GM12892 (cell line): ENCODE measurements around the gene USP21.

ENCODE experiments used
- DNase-seq: peaks from one replicate; pipeline ENCODE4 v3.0.0; 2011; ENCODE audit not compliant: insufficient read length
- FAIRE-seq: peaks from 2 replicates; lab custom pipeline; 2011; peaks lifted over from hg19 to GRCh38; lab: Jason Lieb, UNC
- POLR2A ChIP-seq: IDR thresholded peaks from 2 replicates; pipeline ENCODE4 v1.6.1; 2011; ENCODE audit warnings: low read depth, low read length, control low read depth
- POLR2AphosphoS5 ChIP-seq: IDR thresholded peaks from 2 replicates; pipeline ENCODE4 v1.6.1; 2011; ENCODE audit warnings: low read depth, low read length, control low read depth
- TAF1 ChIP-seq: IDR thresholded peaks from 2 replicates; pipeline ENCODE4 v1.6.1; 2011; ENCODE audit warnings: low read depth, mild to moderate bottlenecking, control low read depth, low read length, borderline replicate concordance

USP21 gene

DNA sequence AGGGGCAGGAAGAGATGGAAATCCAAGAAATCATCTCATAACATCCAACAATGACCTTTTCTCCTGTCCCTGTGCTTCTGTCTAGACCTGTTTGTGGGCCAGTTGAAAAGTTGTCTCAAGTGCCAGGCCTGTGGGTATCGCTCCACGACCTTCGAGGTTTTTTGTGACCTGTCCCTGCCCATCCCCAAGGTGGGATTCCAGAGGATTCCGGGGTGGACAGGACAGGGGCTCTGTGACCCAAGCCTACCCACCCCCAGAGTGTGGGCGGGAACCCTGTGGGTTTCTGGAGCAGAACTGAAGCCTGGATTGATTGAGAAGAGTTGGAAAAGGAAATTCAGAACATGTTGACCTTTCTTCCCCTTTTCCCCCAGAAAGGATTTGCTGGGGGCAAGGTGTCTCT, 4.5 kb downstream of the USP21 start:
- no peak for FAIRE-seq
- no peak for TF ChIP-seq POLR2A
- TF ChIP-seq POLR2AphosphoS5: no peak
- no peak for TF ChIP-seq TAF1

GRCh38 chr1:161164901-161165610, 5.8 kb downstream of the USP21 start:
- FAIRE-seq: no peak
- DNase-seq: no peak
- TF ChIP-seq TAF1 (no peak), POLR2A (no peak), POLR2AphosphoS5 (no peak)

More for the DNA sequence above, 4.5 kb downstream of the USP21 start:
- no peak for DNase-seq

GRCh38 chr1:161165742-161166668, 6.7 kb downstream of the USP21 start, which contains the start of gene PPOX:
Gene PPOX (plus strand): TSS chr1:161166426. CDS start chr1:161166848, 422 bp downstream.
- FAIRE-seq (peak; percentile 97), DNase-seq (peak; percentile 86)

DNA sequence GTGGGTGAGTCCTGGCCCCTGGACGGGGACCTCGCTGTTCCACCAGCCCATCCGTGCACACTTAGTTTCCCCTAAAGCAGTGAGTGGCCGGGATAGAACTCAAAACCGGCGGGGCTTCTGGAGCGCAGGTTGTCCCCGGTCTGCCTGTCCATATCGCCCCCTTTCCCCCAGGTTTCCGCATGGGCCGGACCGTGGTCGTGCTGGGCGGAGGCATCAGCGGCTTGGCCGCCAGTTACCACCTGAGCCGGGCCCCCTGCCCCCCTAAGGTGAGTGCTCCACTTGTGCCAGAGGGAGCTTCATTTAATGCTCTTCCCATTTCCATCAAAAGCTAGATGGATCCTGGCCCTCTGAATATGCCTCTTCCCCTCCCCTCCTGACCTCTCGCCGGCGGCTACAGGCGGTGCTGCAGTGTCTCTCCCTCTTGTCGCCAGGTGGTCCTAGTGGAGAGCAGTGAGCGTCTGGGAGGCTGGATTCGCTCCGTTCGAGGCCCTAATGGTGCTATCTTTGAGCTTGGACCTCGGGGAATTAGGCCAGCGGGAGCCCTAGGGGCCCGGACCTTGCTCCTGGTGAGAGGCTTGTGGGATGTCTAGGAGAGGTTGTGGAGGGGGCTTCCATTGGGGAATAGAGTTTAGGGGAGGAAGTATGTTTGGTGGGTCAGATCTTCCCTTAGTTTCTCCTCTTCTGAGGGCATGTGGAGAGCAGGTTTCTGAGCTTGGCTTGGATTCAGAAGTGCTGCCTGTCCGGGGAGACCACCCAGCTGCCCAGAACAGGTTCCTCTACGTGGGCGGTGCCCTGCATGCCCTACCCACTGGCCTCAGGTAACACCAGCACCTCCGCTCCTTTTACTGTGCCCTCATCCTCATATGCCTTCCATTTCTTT, 7.6 kb downstream of the USP21 start:
- TF ChIP-seq TAF1 (no peak), POLR2A (no peak), POLR2AphosphoS5 (no peak)
- no peak for DNase-seq
- no peak for FAIRE-seq

More at GRCh38 chr1:161165742-161166668, 6.7 kb downstream of the USP21 start, which contains the start of gene PPOX:
- TF ChIP-seq TAF1: peak; percentile 29; the same call in 1 of the 2 replicates
- peak; percentile 88 for TF ChIP-seq POLR2AphosphoS5
- TF ChIP-seq POLR2A: peak; percentile 94

- DNase-seq (no peak), FAIRE-seq (no peak)
- TF ChIP-seq TAF1 (no peak), POLR2A (no peak), POLR2AphosphoS5 (no peak)
Observed at GRCh38 chr1:161168906-161169305, 9.6 kb downstream of the USP21 start.

DNA sequence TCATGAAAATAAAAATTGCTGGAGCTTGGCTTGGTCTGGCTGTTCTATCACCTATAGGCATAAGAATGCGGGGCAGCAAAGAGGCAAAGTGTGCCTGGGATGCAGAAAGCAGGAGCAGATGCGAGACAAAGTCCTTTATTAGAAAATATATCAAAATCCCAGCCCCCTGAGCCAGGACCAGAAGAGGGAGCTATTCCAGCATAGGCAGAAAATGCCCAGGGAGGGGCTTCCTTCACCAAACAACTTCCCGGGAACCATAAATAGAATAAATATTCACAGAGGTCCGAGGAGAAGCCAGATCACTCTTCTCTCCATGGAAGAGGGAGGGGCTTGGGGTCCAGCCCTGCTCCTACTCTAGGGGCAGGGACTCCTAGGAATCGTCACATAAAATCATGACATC, 11.9 kb downstream of the USP21 start:
- TF ChIP-seq POLR2A: no peak
- no peak for DNase-seq
- no peak for FAIRE-seq

DNA sequence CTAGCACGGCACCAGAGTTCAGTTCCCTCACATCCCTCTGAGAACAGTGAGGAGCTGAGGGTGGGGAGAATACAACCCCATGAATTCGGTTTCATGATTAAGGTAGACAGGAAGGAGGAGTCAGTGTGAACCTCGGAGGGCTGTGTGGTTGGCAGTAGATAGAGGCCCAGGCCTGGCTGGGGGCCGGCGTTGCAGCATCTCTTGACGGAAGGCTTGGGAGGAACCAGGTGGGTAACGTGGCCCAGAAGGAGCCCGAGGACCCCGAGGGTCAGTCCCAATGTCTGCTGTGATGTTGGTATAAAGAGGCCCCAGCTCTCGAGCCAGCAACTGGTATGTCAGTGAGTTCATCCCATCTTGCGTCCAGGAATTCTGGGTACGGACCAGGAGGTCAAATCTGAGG, 12.4 kb downstream of the USP21 start:
- FAIRE-seq: no peak
- no peak for DNase-seq
- no peak for TF ChIP-seq POLR2AphosphoS5
- TF ChIP-seq POLR2A: no peak
- TF ChIP-seq TAF1: no peak

DNA sequence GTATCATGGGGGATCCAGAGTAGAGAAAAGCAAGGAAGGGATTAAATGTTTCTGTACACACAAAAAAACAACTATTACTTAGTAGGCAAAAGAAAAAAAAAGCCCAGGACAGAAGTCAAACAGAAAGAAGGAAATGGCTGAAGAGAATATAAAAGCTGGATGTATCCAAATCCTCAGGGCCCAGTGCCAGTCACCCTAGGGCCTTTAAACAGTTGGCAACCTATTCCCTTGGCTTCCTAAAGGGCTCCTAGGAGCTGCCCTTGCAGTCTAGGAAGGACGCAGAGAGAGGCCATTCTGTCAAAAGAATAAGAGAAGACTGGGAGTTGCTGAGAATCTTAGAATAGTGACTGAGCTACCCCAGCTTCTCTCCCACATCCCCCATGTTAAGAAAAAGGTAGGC, 13.0 kb downstream of the USP21 start:
- TF ChIP-seq POLR2A: no peak
- DNase-seq (no peak), FAIRE-seq (no peak)

GRCh38 chr1:161172776-161173376, 13.6 kb downstream of the USP21 start:
- FAIRE-seq (no peak), DNase-seq (no peak)
- TF ChIP-seq POLR2AphosphoS5 (no peak), POLR2A (no peak), TAF1 (no peak)

- TF ChIP-seq POLR2AphosphoS5 (no peak), POLR2A (no peak), TAF1 (no peak)
- FAIRE-seq (no peak), DNase-seq (no peak)
Observed at GRCh38 chr1:161173711-161174110, 14.4 kb downstream of the USP21 start.
